HG03064 (cell line): Measurements from ENCODE around the gene GALNT9.

Source experiments
- ATAC-seq: cut with Tn5 transposase; IDR thresholded peaks from one replicate; pipeline ENCODE4 v1.9.1; 2021; ENCODE audit warnings: low read depth; ENCODE audit not compliant: unreplicated experiment

The GALNT9 gene

DNA sequence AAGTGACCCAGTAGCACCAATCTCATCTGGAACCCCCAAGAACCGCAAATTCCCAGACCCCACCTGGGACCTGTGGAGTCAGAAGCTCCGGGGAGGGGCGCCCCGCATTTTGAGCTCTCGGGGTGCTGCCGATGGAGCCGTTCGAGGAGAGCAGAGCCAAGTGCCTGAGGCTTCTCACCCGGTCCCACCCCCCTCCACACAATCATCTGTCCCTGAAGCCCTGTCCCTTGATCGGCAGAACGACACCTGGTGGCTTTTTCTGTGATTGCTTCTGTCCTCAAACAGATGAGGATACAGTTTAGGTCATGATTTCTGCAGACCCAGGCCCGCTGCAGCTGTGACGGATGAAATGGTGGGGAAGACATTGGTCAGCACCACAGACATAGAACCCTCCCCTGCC is 110.5 kb downstream of the GALNT9 start:
- ATAC-seq = no peak

DNA sequence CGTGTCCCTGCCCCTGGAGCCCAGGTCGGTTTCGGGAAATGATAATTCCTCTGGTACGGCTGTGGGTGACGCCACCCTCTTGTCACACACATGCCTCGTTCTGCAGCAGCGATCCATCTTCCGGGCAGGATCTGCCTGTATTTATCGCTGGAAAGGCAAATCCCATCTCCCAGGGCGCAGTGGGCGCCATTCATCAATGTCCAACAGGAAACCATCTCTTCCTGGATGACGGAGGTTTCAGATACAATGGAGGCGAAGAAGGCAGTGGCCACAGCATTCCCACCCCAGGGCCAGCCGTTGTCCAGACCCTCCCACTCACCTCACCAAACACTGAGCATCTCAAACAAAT is 110.9 kb downstream of the GALNT9 start:
- no peak for ATAC-seq

DNA sequence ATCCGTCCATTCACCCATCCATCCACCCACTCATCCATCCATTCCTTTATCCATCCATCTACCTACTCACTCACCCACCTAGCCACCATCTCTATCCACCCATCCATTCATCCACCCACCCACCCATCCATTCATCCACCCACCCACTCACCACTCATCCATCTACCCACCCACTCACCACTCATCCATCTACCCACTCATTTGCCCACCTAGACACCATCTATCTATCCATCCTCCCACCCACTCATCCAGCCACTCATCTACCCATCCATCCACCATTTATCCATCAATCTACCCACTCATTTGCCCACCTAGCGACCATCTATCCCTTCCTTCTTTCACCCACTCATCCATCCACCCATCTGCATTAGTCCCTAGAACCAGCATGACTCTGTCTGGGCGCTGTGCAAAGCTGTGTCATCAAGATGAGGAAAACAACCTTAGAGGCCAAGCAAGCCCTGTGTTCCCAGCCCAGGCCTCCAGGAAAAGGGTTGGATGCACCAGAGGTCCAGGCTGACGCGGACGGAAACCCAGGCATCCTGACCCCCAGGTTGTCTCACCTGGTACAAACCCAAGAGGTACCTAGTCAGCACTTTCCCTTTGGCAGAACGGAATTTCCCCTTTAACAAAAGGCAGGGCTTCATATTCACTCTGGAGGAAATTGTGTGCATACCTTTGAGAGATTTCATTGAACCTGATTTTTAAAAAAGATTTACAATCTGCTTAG is 111.4 kb downstream of the GALNT9 start:
- no peak for ATAC-seq

DNA sequence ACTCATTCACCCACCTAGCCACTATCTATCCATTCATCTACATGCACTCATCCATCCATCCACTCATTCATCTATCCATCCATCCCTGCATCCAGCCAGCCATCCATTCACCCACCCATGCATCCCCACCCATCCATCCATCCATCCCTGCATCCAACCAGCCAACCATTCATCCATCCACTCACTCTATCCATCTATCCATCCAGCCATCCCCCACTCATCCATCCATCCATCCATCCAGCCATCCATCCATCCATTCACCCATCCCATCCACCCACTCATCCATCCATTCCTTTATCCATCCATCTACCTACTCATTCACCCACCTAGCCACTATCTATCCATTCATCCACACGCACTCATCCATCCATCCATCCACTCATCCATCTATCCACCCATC is 112.0 kb downstream of the GALNT9 start:
- ATAC-seq = no peak

DNA sequence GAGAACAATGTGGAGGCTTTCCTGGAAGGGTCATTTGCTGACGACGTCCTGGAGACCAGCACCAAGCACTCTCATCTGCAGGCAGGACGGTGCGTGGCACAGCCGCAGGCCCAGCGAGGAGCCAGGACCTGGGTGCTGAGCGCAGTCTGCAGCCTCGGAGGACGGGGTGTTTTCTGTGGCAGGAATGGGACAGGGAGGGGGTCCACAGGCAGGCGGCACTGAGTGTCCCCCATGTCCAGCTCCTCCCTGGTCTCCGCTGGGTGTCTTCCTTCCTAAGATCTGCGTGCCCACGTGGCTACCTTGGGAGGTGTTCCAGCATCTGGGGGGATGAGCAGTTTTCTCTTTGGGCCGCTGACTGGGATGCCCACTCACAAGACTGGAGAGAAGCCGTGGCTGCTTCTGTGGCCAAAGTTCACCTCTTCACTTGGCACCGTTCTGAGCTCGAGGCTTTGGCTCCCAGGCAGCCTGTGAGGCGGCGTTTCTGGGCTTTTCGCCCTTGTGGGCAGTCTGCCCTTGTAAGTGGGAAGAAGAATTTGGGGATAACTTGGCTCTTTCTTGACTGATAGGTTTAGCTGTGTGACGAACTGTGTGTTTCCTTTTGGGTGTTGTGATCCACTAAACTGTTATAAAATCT is 112.9 kb downstream of the GALNT9 start:
- no peak for ATAC-seq

DNA sequence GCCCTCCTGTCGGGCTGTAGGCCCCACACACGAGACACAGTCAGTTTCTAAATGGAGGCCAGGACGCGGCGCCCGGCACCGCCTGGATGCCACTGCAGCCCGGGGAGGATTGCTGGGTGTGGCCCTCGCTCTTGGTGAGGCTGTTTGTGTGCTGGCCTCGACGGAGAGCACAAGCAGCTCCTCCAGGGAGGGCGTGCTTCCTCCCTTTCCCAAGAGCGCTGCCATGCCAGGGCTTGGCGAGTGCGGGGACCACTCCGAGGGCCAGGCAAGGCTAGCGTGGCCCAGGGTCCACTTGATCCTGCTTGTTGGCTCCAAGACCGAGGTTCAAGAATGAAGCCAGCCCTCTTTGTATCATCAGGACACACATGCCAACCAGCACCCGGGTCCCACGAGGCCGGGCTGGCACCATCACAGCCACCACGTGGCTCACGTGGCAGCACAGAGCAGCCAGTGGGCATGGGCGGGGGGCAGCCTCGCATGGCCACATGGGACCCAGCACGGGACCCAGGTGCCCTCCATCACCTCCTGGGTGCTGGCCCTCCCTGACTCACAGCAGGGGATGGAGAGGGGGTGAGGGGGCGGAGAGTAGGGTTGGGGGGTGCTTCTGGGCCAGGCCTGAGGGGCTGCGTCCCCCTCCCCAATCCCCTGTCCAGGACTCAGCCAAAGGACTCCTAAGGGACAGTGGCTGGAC is 113.9 kb downstream of the GALNT9 start:
- no peak for ATAC-seq

DNA sequence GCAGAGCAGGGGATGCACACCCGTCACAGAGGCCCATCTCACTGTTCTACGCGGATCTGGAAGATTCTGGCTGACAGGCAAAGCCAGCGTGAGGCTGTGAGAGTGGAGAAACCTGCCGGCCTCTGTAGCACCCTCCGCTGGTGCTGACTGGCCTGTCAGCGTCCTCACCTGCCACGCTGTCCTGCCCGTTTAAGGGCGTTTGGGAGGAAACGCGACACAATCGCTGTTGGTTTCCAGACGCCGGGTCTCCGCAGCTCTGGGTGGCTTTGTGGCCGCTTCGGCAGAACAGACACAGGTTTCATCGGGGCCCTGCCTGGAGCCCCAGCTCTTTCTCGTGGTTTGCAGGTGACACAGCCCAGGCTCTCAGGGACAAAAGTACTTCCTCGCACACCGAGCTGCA is 114.5 kb downstream of the GALNT9 start:
- ATAC-seq = no peak

DNA sequence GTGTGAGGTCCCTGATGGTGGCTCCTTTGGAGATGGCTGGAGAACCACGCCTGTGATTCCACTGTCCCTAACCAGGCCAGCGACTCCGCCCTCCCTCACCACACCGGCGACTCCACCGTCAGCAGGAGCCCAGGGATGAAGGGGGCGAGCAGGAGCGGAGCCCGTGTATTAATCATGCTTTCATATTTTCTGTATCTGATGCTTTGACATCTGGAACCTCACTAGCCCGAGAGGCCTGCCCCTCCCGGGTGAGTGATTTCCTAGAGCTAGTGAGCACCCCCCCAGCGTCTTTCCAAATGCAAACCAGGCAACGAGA is 115.3 kb downstream of the GALNT9 start:
- no peak for ATAC-seq

DNA sequence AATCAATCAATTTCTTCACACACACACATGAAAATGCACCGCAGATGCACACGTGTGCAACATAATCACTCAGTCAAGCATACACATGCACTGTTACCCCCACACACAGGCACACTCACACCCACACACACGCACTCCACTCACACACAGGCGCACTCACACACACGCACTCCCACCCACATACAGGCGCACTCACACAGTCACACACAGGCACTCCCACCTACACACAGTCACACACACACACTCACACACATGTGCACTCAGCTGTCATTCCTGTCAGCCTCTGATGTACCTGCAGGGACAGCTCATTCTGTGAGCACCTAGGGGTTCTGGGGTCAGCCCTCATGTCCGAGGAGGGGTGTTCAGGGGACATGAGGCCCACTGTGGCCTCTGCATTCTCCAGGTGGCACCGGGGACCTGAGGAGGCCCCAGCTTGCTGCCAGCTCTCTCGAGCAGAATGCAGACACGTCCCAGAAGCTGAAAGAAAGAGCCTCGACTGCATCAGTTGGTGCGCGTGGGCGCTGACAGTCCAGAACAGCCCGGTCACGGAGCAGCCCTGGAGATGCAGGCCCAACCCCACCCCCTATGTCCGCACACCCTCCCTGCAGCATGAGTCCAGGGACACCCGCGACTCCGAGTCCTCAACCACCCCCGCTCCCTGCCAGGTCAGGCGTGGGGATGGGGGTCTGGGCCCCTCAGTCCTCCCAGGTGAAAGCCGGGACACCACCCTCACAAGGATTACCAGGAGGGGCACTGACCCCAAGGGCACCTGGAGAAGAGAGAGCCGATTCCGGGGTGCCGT is 115.8 kb downstream of the GALNT9 start:
- no peak for ATAC-seq

DNA sequence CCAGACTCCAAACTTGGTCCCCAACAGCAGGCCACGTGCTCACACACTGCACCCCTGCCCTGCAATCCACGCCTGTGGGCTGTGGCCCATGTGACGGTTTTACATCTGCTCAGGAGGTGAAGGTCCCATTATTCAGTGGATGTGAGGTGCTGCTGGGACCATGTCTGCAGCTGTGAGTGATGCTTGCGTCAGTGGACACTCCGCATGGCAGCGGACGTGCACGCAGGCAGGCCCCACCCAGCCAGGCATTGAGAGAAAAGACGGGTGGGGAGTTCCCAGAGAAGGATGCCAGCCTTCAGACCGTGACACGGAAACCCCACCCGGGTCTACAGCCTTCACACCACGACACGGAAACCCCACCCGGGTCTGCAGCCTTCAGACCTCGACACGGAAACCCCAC is 117.6 kb downstream of the GALNT9 start:
- no peak for ATAC-seq

DNA sequence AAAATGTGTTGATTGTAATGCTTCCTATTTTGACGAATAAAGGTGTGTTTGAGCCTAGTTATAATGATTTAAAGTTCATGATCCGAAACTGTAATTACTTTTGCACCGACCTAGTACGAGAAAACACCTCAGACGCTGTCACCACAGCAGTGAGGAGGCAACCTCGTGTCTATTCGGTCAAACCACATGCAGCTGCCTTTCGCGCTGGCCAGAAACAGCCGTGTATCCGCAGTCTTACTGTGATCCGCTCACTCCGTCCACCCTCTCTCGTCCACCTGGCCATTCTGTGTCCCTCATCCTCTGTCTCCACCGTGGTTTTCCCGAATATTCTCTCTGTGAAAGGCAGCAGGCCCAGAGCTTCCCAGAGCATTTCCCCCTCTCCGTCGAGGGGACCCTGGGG is 118.1 kb downstream of the GALNT9 start:
- no peak for ATAC-seq

DNA sequence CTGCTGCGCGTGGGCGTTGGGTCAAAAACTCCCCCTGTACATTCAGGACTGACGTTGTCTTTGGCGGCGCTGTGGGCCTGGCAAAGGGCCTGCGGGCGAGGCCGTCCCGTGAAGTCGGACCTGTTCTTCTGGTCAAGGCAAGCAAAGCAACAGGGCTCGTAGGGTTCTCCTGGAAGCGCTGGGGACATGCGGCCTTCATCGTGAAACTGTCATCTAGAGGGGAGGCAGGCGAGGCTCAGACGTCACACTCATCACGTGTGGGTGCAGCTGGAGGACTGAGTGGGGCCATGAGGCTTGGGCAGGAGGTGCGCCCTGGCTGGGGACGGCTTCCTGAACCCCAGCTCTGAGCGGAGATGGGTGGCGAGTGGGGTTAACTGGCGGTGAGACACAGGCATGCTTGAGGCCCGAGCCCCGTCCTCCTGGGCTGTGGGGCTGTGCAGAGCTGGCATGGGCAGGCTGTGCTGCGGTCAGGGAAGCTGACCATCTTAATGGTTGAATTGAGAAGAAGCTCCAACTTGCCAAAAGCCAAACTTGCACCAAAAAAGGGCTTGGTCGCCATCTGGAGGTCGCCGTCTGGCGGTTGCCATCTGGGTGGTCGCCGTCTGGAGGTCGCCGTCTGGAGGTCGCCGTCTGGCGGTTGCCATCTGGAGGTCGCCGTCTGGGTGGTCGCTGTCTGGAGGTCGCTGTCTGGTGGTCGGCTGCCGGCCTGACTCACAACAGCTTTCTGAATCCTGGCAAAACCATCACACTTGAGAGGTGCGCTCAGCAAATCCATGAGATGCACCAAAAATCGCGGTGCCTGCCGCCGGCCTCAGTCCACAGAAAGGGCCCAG is 119.0 kb downstream of the GALNT9 start:
- no peak for ATAC-seq

DNA sequence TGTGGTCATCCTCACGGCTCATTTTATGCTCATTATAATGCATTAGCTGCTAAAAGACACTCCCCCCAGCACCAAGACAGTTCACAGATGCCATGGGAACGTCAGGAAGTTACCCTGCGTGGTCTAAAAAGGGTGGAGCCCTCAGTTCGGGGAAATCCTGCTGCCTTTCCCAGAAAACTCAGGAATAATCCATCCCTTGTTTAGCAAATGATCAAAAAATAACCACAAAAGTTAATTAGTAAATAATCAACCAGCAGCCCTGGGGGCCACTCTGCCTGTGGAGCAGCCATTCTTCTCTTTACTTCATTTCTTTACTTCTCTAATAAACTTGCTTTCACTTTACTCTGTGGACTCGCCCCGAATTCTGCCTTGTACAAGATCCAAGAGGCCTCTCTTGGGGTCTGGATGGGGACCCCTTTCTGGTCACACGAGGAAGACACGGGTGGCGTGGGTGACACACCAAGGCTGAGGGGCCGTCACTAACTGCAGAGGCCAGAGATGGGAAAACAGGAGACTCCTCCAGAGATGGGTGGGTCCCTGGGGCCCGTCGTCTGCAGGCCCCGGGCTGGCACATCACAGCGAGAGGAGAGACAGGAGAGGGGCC is 119.7 kb downstream of the GALNT9 start:
- no peak for ATAC-seq

DNA sequence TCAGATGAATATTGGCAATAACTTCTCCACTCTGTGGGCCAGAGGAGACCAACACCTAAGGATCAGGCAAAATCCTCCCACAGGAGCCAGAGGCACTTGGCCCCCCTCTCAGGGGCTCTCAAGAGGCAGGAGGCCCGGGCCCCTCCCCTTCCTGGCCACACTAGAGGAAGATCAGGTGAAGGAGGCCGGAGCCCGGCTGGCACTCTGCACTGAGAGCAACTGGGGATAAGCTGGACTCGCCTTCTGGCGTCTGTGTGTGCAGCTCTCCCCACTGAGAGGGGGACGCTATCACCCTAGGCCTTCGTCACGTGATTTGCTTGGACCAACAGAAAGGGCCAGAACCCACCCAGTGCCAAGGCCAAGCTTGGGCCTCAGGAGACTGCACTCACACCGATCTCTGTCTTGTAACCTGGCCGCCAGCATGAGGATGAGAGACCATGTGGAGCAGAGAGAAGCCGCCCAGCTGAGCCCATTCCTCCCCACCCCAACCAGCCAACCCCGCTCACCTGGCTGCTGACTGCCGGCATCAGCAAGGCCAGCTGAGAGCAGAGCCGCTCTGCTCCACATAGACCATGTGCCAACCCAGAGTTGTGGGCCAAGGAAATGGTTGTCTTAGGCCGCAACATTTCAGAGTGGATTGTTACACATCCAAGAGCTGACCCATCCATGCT is 121.1 kb downstream of the GALNT9 start:
- no peak for ATAC-seq

DNA sequence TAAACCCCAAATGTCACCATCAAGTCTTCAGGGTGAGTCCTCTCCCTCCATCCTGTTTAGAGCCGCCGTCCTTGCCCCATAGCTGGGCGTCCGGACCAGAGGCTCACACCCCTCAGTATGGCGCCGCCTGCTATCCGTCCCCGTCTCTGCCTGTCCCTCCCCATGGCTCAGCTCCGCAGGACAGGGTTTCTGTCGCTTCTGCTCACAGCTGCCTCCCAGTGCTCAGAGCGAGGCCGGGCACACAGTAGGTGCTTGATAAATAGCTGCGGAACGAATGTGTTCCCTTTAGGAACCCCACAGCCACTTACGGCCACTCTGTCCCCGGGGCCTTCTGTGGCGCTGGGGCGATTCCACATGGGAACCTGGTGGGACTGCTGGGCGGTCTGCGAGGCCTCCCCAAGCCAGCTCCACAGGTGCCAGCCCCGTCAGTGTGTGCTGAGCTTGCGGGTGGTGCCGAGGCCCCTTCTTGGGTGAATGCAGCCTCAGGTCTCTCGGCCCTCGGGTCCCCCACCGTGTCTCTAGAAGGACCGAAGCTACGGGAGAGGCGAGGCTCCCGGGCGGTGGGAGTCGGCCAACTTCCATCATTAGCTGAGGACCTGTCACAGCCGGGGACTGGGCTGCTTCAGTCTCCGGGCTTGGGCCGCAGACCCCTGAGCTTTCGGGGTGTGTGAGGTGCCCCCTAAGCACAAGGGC is 122.2 kb downstream of the GALNT9 start:
- ATAC-seq = no peak

DNA sequence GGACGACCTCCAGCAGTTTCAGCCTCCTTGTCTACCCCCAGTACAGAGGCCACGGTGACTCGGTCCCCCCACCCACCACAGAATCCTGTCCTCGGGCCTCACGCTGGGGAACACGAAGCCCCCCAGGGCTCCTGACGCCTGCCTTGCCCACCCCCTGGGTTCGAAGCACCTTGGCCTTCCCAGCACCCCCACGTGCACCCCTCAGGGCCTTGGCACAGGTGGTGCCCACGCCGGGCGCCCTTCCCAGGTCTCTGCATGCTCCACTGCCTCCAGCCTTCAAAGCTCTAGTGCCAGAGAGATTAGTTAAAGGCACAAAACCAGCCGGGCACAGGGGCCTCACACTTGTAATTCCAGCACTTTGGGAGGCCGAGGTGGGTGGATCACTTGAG is 123.3 kb downstream of the GALNT9 start:
- ATAC-seq = no peak

DNA sequence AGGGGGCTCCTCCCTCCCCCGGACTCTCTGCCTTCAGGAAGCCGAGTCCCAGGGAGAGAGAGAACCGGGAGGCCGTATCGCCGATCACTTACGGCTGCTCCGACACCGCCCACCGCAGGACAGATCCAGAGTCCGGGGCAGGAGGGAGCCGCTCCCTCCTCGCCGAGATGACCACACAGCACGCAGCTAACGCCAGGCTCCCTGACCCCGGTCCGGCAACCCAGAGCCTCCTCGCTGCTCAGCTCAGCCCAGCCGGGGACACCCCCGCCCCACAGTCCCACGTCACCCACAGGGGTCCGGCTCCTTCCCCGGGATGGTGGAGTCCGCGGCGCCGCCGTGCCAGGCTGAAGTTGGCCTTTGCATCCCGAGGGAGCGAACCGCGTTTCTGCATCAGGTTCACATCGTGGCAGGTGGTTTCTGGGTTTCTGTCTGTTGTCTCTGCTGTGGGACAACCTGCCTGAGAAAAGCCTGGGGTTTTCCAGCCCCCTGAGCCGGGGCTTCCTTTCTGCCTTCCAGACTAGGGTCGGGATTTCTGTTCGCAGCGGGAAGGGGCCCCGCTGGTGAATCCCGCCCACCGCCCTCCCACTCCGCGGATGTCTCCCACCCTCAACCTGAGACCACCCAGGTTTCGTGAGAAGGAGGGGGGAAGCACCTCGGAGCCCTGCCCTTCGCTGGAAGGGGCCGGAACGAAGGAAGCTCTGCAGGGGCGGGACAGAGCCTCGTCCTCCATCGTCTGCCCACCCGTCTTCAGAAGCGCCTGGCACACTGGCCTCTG is 123.9 kb downstream of the GALNT9 start:
- ATAC-seq = no peak

DNA sequence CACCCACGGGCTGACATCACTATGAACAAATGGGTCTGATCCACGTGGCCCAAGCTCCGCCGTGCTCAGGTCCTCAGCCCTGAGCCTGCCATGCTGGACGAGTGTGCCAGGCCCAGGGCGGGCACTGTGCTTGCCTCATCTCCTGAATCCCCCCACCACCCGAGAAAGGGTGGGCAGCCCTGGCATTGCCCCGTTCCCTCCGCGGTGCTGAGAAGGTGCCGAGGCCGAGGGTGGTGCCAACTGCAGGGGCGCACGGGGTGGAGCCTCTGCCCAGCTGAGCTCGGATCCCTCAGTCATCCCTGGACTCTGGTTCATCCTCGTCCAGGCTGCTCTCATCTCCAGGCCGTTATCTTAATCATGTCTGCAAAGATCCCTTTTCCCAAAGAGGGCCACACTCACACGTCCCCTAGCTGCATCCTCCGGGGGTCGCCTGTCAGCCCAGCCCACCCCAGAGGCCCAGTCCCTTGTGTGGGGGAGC is 124.6 kb downstream of the GALNT9 start:
- no peak for ATAC-seq
